GM12878 (cell line): ENCODE measurements around the gene LRRFIP2. TPM values are rescaled to one million over a fixed set of nuclear protein-coding genes. Genes with fewer than 3 reads are reported as not detected.

Experiments
- ATAC-seq: fragments of 200-7000 bp; cut with Tn5 transposase; 3 replicates; pipeline ENCODE4 v1.9.1; 2020; ENCODE audit warnings: mild to moderate bottlenecking, moderate library complexity
- BruUV-seq: library from RNA; stranded (reverse); fragments of 400-500 nt; replicated peaks from 2 replicates; lab custom pipeline; 2021; lab: Mats Ljungman, UMichigan
- CTCF ChIA-PET: fragments of 300-600 bp; sonication (Branson Sonifier 250); formaldehyde crosslinking; extraction: SDS; loops from one replicate; lab custom pipeline; 2021; ENCODE audit warnings: inconsistent platforms; lab: Yijun Ruan, JAX
- POLR2A ChIA-PET: fragments of 350-600 bp; formaldehyde crosslinking; extraction: SDS; loops from one replicate; lab custom pipeline; 2021; ENCODE audit warnings: inconsistent platforms; lab: Charles Lee
- RAD21 ChIA-PET: fragments of 300-600 bp; sonication (Branson Sonifier 250); formaldehyde crosslinking; loops from one replicate; lab custom pipeline; 2023; ENCODE audit warnings: antibody characterized with exemption; ENCODE audit not compliant: unreplicated experiment; lab: Charles Lee
- SMC1A ChIA-PET: fragments of 300-600 bp; sonication (Branson Sonifier 250); formaldehyde crosslinking; loops from one replicate; lab custom pipeline; 2023; ENCODE audit not compliant: unreplicated experiment, uncharacterized antibody; lab: Charles Lee
- DNase-seq: peaks from one replicate; pipeline ENCODE4 v3.0.0-alpha.2; 2011; ENCODE audit warnings: low read depth, low spot score
- FAIRE-seq: peaks from 3 replicates; lab custom pipeline; 2011; peaks lifted over from hg19 to GRCh38; lab: Jason Lieb, UNC
- H2AFZ ChIP-seq: 2 replicates; pipeline ENCODE4 v1.6.0; 2011; ENCODE audit warnings: low read depth, low read length, control low read depth; ENCODE audit not compliant: control insufficient read depth
- H3K27ac ChIP-seq: 2 replicates; pipeline ENCODE4 v1.5.1; 2011; ENCODE audit warnings: control low read depth; ENCODE audit not compliant: control insufficient read depth, insufficient read depth
- H3K27me3 ChIP-seq, 2 experiments: replicated peaks in 1 of 2; 2 replicates each; pipeline versions ENCODE4 v1.6.0 to v1.6.1; 2011; ENCODE audit warnings: low read length in 1 of 2; ENCODE audit not compliant: control insufficient read depth in 2 of 2, insufficient read depth in 2 of 2
- H3K36me3 ChIP-seq, 2 experiments: 2 replicates each; pipeline ENCODE4 v1.5.1; 2011; ENCODE audit warnings: low read length in 1 of 2; ENCODE audit not compliant: control insufficient read depth in 2 of 2, insufficient read depth in 2 of 2
- H3K4me1 ChIP-seq: 2 replicates; pipeline ENCODE4 v1.6.1; 2011; ENCODE audit warnings: mild to moderate bottlenecking, low read length, moderate library complexity, mixed read lengths; ENCODE audit not compliant: control insufficient read depth, insufficient read depth
- H3K4me2 ChIP-seq: 2 replicates; pipeline ENCODE4 v1.6.0; 2011; ENCODE audit warnings: control low read depth; ENCODE audit not compliant: control insufficient read depth, insufficient read depth
- H3K4me3 ChIP-seq: fragments of 200-600 bp; sonication (generic); 2 replicates; pipeline ENCODE4 v1.5.1; 2016
- H3K79me2 ChIP-seq: 2 replicates; pipeline ENCODE4 v1.6.0; 2011; ENCODE audit warnings: low read length; ENCODE audit not compliant: control insufficient read depth, insufficient read depth
- H3K9ac ChIP-seq: 2 replicates; pipeline ENCODE4 v1.8.0; 2011; ENCODE audit warnings: low read length, control low read depth, mixed read lengths; ENCODE audit not compliant: control insufficient read depth, insufficient read depth
- H3K9me3 ChIP-seq: replicated peaks from 3 replicates; pipeline ENCODE4 v1.5.1; 2011; ENCODE audit warnings: mild to moderate bottlenecking, low read length; ENCODE audit not compliant: control insufficient read depth, insufficient read depth
- H4K20me1 ChIP-seq: 2 replicates; pipeline ENCODE4 v1.6.0; 2011; ENCODE audit not compliant: control insufficient read depth, insufficient read depth
- ASH2L ChIP-seq: fragments of 300-600, 200-600 bp; sonication (generic); IDR thresholded peaks from 2 replicates; pipeline ENCODE4 v1.6.1; 2017; ENCODE audit warnings: low read depth, mild to moderate bottlenecking, borderline replicate concordance
- ESRRA ChIP-seq: IDR thresholded peaks from 2 replicates; pipeline ENCODE4 v1.6.1; 2012; ENCODE audit warnings: mild to moderate bottlenecking, low read length, improper control_type of control experiment
- GATAD2B ChIP-seq: fragments of 450-650 bp; conservative IDR thresholded peaks from 2 replicates; pipeline ENCODE4 v1.6.1; 2017; ENCODE audit warnings: low read depth, mild to moderate bottlenecking, moderate library complexity
- IKZF1 ChIP-seq: fragments of 450-650 bp; conservative IDR thresholded peaks from 2 replicates; pipeline ENCODE4 v1.6.1; 2017; ENCODE audit warnings: antibody characterized with exemption, mild to moderate bottlenecking
- KDM1A ChIP-seq: fragments of 200-600 bp; sonication (generic); IDR thresholded peaks from 2 replicates; pipeline ENCODE4 v1.6.1; 2016; ENCODE audit warnings: borderline replicate concordance
- MYB ChIP-seq: fragments of 150-350 bp; IDR thresholded peaks from 2 replicates; pipeline ENCODE4 v1.6.1; 2014; ENCODE audit warnings: mild to moderate bottlenecking, low read depth, low read length, borderline replicate concordance
- RB1 ChIP-seq: fragments of 450-650 bp; formaldehyde crosslinking; IDR thresholded peaks from 2 replicates; pipeline ENCODE4 v1.6.1; 2017; ENCODE audit warnings: mild to moderate bottlenecking, borderline replicate concordance
- RELA ChIP-seq: fragments of 450-650 bp; IDR thresholded peaks from 2 replicates; pipeline ENCODE4 v1.8.0; 2014; ENCODE audit warnings: borderline replicate concordance; ENCODE audit not compliant: partially characterized antibody
- SIX5 ChIP-seq: IDR thresholded peaks from 2 replicates; pipeline ENCODE4 v1.6.1; 2011; ENCODE audit warnings: mild to moderate bottlenecking, low read depth, low read length, moderate library complexity; ENCODE audit not compliant: severe bottlenecking
- SRF ChIP-seq, 2 experiments: IDR thresholded peaks; 2 replicates each; pipeline ENCODE4 v1.6.1; 2011; ENCODE audit warnings: low read depth in 2 of 2, low read length in 2 of 2, mild to moderate bottlenecking in 1 of 2, moderate library complexity in 1 of 2
- SUZ12 ChIP-seq: fragments of 200-600 bp; sonication (generic); IDR thresholded peaks from one replicate; pipeline ENCODE4 v1.6.1; 2018; ENCODE audit warnings: antibody characterized with exemption, mild to moderate bottlenecking; ENCODE audit not compliant: unreplicated experiment
- TCF3 ChIP-seq: IDR thresholded peaks from 2 replicates; pipeline ENCODE4 v1.6.1; 2012; ENCODE audit warnings: low read depth, mild to moderate bottlenecking, low read length, borderline replicate concordance; ENCODE audit not compliant: insufficient read depth
- ZBED1 ChIP-seq: IDR thresholded peaks from 2 replicates; pipeline ENCODE4 v1.6.1; 2016; ENCODE audit warnings: borderline replicate concordance
- WGBS: methylation state at CpG from one replicate; pipeline ENCODE4 v1.1.6; 2016; ENCODE audit warnings: low lambda C conversion rate; ENCODE audit not compliant: insufficient replicate concordance, insufficient coverage; ENCODE audit errors: missing lambda C conversion rate; 5-methylcytosine and 5-hydroxymethylcytosine counted together
- in situ Hi-C: fragments of 300-500 bp; cut with MboI; formaldehyde crosslinking; loops from 9 replicates; pipeline ENCODE4 v1.14.3; 2018; ENCODE audit warnings: mixed read lengths
- intact Hi-C: fragments of 100-400 bp; cut with micrococcal nuclease; formaldehyde crosslinking; loops from one replicate; pipeline ENCODE4 v1.14.2; 2022; ENCODE audit not compliant: unreplicated experiment
- polyA plus RNA-seq, 11 experiments: library from polyadenylated mRNA; depleted of rRNA in 4 of 11; unstranded in 6 of 11; stranded (reverse) in 5 of 11; fragments of >200 nt; fragmentation: Nextera tagmentation in 4 of 11; fragmentation: Illumina TruSeq in 1 of 11; extraction: Ambion mirVana in 4 of 11; extraction: Trizol in 1 of 11; gene quantifications; 1 replicate in 1 of 11; 2 replicates in 10 of 11; pipeline versions ENCODE4 v1.2.1 to v1.2.3, GENCODE V29; 2011 to 2016; ENCODE audit warnings: inconsistent platforms in 2 of 11, missing spikeins in 2 of 11, low read depth in 1 of 11
- total RNA-seq, 4 experiments: library from RNA; depleted of rRNA in 3 of 4; stranded (reverse); fragments of >200 nt in 3 of 4; fragmentation: Illumina TruSeq in 1 of 4; extraction: Trizol in 1 of 4; gene quantifications; 2 replicates each; pipeline versions ENCODE4 v1.2.1 to v1.2.3, GENCODE V29; 2013 to 2021
- TF ChIP-seq, protein P1 (sequence below): IDR thresholded peaks from 2 replicates; pipeline ENCODE4 v1.6.1; 2011; ENCODE audit warnings: low read depth, low read length, improper control_type of control experiment, borderline replicate concordance
- TF ChIP-seq, protein P2 (sequence below): fragments of 450-650 bp; IDR thresholded peaks from 2 replicates; pipeline ENCODE4 v1.6.1; 2016; ENCODE audit warnings: mild to moderate bottlenecking
- TF ChIP-seq, protein P3 (sequence below): IDR thresholded peaks from 2 replicates; pipeline ENCODE4 v1.6.1; 2011; ENCODE audit warnings: low read depth, mild to moderate bottlenecking, low read length, moderate library complexity, borderline replicate concordance; ENCODE audit errors: extremely low read depth
- TF ChIP-seq, protein P4 (sequence below): fragments of 450-650 bp; formaldehyde crosslinking; IDR thresholded peaks from 2 replicates; pipeline ENCODE4 v1.4.0; 2020; ENCODE audit warnings: mild to moderate bottlenecking, moderate library complexity
- TF ChIP-seq, protein P5 (sequence below): fragments of 150-350 bp; IDR thresholded peaks from 2 replicates; pipeline ENCODE4 v1.6.1; 2014; ENCODE audit warnings: mild to moderate bottlenecking, low read depth, low read length

Gene LRRFIP2
- total and polyA plus RNA-seq, 10 of the 15 experiments (the other 5 are each of a cell fraction or from before 2014, with no cell fraction given), result 9.7 to 46.9 (median 38.1) TPM

DNA sequence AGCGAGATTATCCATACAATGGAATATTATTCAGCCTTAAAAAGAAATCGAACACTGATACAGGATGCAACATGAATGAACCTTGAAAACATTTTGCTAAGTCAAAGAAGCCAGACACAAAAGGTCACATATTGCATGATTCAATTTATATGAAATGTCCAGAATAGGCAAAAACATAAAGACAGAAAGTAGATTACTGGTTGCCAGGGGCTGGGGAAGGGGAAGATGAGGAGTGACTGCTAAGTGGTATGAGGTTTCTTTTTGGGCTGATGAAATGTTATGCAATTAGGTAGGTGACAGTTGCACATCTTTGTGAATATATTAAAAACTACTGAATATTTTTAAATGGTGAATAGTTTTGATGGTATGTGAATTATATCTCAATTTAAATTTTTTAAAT lies 38.3 kb downstream of the LRRFIP2 start:
- FAIRE-seq (no peak), ATAC-seq (no peak), DNase-seq (no peak)
- Histone ChIP-seq H3K27me3 (no peaks in the 10 kb centered on the region), H3K79me2 (no peaks in the 10 kb centered on the region), H3K9me3 (no peaks in the 10 kb centered on the region), H3K27ac (no peak overlapping the region), H3K4me3 (no peak overlapping the region), H2AFZ (no peak overlapping the region), H3K9ac (no peak overlapping the region), H3K4me2 (no peak overlapping the region), H3K4me1 (peaks cover 23% of the 10 kb centered on the region), H3K36me3 (no peaks in the 10 kb centered on the region), H4K20me1 (no peaks in the 10 kb centered on the region)
- intact Hi-C loops (no loop called here), in situ Hi-C loops (no loop called here)
- no TSS peak for BruUV-seq
- CTCF ChIA-PET, result interaction anchor here (1.6 kb wide), 1 partner anchor 78 kb away, joined by 4 read pairs; no protein-coding TSS in a partner anchor
- RAD21 ChIA-PET, result no interaction called here
- TF ChIP-seq IKZF1, result no peak
- no peak for TF ChIP-seq ASH2L
- no peak for TF ChIP-seq TCF3
- TF ChIP-seq SUZ12, result no peak
- TF ChIP-seq KDM1A, result no peak
- TF ChIP-seq, protein P1, sequence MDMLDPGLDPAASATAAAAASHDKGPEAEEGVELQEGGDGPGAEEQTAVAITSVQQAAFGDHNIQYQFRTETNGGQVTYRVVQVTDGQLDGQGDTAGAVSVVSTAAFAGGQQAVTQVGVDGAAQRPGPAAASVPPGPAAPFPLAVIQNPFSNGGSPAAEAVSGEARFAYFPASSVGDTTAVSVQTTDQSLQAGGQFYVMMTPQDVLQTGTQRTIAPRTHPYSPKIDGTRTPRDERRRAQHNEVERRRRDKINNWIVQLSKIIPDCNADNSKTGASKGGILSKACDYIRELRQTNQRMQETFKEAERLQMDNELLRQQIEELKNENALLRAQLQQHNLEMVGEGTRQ, result no peak
- TF ChIP-seq, protein P2, sequence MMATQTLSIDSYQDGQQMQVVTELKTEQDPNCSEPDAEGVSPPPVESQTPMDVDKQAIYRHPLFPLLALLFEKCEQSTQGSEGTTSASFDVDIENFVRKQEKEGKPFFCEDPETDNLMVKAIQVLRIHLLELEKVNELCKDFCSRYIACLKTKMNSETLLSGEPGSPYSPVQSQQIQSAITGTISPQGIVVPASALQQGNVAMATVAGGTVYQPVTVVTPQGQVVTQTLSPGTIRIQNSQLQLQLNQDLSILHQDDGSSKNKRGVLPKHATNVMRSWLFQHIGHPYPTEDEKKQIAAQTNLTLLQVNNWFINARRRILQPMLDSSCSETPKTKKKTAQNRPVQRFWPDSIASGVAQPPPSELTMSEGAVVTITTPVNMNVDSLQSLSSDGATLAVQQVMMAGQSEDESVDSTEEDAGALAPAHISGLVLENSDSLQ, result no peak
- TF ChIP-seq RELA, result no peak
- no peak for TF ChIP-seq SRF (IDR thresholded peaks at IDR 0.05; ENCODE audit: low read depth in 2 of 2, low read length in 2 of 2)
- no peak for TF ChIP-seq ESRRA
- TF ChIP-seq GATAD2B, result no peak
- no peak for TF ChIP-seq MYB
- no peak for TF ChIP-seq RB1
- TF ChIP-seq SIX5, result no peak
- TF ChIP-seq ZBED1, result no peak
- TF ChIP-seq, protein P3, sequence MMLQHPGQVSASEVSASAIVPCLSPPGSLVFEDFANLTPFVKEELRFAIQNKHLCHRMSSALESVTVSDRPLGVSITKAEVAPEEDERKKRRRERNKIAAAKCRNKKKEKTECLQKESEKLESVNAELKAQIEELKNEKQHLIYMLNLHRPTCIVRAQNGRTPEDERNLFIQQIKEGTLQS, result no peak
- TF ChIP-seq, protein P4, sequence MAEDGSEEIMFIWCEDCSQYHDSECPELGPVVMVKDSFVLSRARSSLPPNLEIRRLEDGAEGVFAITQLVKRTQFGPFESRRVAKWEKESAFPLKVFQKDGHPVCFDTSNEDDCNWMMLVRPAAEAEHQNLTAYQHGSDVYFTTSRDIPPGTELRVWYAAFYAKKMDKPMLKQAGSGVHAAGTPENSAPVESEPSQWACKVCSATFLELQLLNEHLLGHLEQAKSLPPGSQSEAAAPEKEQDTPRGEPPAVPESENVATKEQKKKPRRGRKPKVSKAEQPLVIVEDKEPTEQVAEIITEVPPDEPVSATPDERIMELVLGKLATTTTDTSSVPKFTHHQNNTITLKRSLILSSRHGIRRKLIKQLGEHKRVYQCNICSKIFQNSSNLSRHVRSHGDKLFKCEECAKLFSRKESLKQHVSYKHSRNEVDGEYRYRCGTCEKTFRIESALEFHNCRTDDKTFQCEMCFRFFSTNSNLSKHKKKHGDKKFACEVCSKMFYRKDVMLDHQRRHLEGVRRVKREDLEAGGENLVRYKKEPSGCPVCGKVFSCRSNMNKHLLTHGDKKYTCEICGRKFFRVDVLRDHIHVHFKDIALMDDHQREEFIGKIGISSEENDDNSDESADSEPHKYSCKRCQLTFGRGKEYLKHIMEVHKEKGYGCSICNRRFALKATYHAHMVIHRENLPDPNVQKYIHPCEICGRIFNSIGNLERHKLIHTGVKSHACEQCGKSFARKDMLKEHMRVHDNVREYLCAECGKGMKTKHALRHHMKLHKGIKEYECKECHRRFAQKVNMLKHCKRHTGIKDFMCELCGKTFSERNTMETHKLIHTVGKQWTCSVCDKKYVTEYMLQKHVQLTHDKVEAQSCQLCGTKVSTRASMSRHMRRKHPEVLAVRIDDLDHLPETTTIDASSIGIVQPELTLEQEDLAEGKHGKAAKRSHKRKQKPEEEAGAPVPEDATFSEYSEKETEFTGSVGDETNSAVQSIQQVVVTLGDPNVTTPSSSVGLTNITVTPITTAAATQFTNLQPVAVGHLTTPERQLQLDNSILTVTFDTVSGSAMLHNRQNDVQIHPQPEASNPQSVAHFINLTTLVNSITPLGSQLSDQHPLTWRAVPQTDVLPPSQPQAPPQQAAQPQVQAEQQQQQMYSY, result no peak
- TF ChIP-seq, protein P5, sequence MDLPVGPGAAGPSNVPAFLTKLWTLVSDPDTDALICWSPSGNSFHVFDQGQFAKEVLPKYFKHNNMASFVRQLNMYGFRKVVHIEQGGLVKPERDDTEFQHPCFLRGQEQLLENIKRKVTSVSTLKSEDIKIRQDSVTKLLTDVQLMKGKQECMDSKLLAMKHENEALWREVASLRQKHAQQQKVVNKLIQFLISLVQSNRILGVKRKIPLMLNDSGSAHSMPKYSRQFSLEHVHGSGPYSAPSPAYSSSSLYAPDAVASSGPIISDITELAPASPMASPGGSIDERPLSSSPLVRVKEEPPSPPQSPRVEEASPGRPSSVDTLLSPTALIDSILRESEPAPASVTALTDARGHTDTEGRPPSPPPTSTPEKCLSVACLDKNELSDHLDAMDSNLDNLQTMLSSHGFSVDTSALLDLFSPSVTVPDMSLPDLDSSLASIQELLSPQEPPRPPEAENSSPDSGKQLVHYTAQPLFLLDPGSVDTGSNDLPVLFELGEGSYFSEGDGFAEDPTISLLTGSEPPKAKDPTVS, result no peak
- WGBS, result 96% methylated on average over 2 of the region's 2 CpGs
- POLR2A ChIA-PET, result no interaction called here
- SMC1A ChIA-PET, result interaction anchor here (1.0 to 1.5 kb wide), 4 partner anchors 8 to 67 kb away, joined by 3 to 4 read pairs (median 4); no protein-coding TSS in a partner anchor
